ENCODE data around the gene SLC1A3. TPM values are rescaled to one million over a fixed set of nuclear protein-coding genes. Genes with fewer than 3 reads are reported as not detected.

The SLC1A3 gene
- total RNA-seq, 2 donors from 2014 or later = 10.5 to 12.7 TPM

DNA sequence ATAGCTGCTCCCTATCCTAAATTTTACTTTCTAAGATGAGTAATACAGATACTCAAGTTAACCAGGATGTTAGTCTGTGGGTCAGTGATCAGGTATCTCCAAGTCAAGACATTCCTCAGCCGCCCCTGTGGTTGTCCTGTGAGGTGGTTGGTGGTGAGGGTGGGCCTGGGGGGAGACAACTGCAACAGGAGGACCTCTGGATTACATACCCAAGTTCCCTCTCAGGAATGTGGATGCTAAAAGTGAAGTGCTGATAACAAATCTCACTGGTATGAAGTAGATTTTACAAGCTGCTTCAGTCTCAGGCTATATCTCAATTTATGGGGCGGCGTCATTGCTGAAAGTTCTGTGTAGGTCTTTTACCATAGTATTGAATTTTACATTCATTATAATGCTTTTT is 38.3 kb downstream of the SLC1A3 start:
- intact Hi-C loops (cut with DNase I) = no loop called here
- Histone ChIP-seq H3K27ac (no peak overlapping the region), H3K4me3 (no peak overlapping the region), H3K4me1 (replicated peaks) (no peaks in the 10 kb centered on the region), H3K9me3 (no peaks in the 10 kb centered on the region), H3K27me3 (replicated peaks; ENCODE audit: insufficient read depth) (no peaks in the 10 kb centered on the region), H3K36me3 (no peaks in the 10 kb centered on the region)
- 83% methylated on average over 3 of the region's 3 CpGs for WGBS
- TF ChIP-seq, protein P1, sequence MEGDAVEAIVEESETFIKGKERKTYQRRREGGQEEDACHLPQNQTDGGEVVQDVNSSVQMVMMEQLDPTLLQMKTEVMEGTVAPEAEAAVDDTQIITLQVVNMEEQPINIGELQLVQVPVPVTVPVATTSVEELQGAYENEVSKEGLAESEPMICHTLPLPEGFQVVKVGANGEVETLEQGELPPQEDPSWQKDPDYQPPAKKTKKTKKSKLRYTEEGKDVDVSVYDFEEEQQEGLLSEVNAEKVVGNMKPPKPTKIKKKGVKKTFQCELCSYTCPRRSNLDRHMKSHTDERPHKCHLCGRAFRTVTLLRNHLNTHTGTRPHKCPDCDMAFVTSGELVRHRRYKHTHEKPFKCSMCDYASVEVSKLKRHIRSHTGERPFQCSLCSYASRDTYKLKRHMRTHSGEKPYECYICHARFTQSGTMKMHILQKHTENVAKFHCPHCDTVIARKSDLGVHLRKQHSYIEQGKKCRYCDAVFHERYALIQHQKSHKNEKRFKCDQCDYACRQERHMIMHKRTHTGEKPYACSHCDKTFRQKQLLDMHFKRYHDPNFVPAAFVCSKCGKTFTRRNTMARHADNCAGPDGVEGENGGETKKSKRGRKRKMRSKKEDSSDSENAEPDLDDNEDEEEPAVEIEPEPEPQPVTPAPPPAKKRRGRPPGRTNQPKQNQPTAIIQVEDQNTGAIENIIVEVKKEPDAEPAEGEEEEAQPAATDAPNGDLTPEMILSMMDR (IDR thresholded peaks at IDR 0.05) = no peak
- TF ChIP-seq POLR2AphosphoS5 (IDR thresholded peaks at IDR 0.05) (no peak), POLR2A (IDR thresholded peaks at IDR 0.05) (no peak)
- DNase-seq (ENCODE audit: low spot score) = no peak

DNA sequence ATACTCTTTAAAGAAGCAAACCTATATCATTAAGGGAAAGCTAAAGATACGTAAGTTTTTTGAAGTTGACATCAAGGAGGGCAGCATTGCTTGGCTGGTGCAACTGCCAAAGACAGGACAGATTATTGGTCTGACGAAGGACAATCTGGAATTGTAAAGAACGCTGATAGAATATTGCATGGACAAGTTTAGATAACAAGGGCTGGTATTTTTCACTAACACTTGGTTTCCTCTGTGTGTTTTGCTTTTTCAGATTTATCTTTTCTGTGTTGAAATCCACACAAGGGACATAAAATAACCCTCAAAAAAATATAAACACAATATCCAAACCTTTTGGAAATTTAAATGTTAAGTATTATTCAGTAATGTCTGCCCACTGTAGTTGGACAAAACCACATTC is 39.7 kb downstream of the SLC1A3 start:
- no peaks in the 10 kb centered on the region for H3K36me3 ChIP-seq

DNA sequence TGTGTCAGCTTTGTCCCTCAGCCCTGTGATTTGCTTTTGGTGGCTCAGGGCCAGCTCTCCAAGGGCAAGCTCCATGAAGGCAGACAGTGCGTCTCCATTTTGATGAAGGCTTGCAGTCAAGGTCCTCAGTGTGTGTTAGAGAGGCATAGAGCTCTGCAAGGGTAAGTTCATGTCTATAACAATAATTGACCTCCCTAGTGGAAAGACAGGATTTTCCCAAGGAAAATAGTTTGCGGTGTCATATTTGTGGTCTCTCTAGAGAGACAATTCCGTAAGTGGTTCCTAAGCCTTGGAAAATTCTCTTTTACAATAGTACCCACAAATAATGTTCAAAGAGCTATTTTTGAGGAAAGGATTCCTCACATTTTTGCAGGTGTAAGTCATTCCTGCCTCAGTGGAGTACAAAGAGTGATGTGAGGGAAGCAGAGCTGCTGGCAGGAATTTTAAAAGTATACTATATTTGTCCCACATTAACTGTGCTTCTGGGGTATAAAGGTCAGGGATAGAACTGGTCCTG is 40.2 kb downstream of the SLC1A3 start:
- H3K4me1 ChIP-seq (replicated peaks) = no peaks in the 10 kb centered on the region
- 94% methylated on average over 3 of the region's 3 CpGs for WGBS
- H3K27me3 ChIP-seq (replicated peaks; ENCODE audit: insufficient read depth) = no peaks in the 10 kb centered on the region
- H3K4me3 ChIP-seq = no peak overlapping the region
- H3K27ac ChIP-seq = no peak overlapping the region
- DNase-seq (ENCODE audit: low spot score) = no peak
- H3K36me3 ChIP-seq = no peaks in the 10 kb centered on the region
- H3K9me3 ChIP-seq = no peaks in the 10 kb centered on the region
- intact Hi-C loops (cut with DNase I) = no loop called here
- TF ChIP-seq, protein P1 (IDR thresholded peaks at IDR 0.05) = no peak
- TF ChIP-seq POLR2AphosphoS5 (IDR thresholded peaks at IDR 0.05) (no peak), POLR2A (IDR thresholded peaks at IDR 0.05) (no peak)

More for the DNA sequence above, 39.7 kb downstream of the SLC1A3 start:
- TF ChIP-seq, protein P1 (IDR thresholded peaks at IDR 0.05) = no peak
- TF ChIP-seq POLR2A (IDR thresholded peaks at IDR 0.05) = no peak
- TF ChIP-seq POLR2AphosphoS5 (IDR thresholded peaks at IDR 0.05) = no peak
- Histone ChIP-seq H3K9me3 (no peaks in the 10 kb centered on the region), H3K27me3 (replicated peaks; ENCODE audit: insufficient read depth) (no peaks in the 10 kb centered on the region), H3K4me3 (no peak overlapping the region), H3K4me1 (replicated peaks) (no peaks in the 10 kb centered on the region), H3K27ac (no peak overlapping the region)
- DNase-seq (ENCODE audit: low spot score) = no peak
- WGBS = 89% methylated on average over 3 of the region's 3 CpGs
- intact Hi-C loops (cut with DNase I) = no loop called here

GRCh38 chr5:36647046-36647445 is 40.6 kb downstream of the SLC1A3 start:
- intact Hi-C loops (cut with DNase I) = no loop called here
- Histone ChIP-seq H3K9me3 (no peaks in the 10 kb centered on the region), H3K4me1 (replicated peaks) (no peaks in the 10 kb centered on the region), H3K36me3 (no peaks in the 10 kb centered on the region), H3K27ac (no peak overlapping the region), H3K4me3 (no peak overlapping the region), H3K27me3 (replicated peaks; ENCODE audit: insufficient read depth) (no peaks in the 10 kb centered on the region)
- TF ChIP-seq POLR2A (IDR thresholded peaks at IDR 0.05) = no peak
- TF ChIP-seq POLR2AphosphoS5 (IDR thresholded peaks at IDR 0.05) = no peak
- TF ChIP-seq, protein P1 (IDR thresholded peaks at IDR 0.05) = no peak
- DNase-seq (ENCODE audit: low spot score) = no peak

DNA sequence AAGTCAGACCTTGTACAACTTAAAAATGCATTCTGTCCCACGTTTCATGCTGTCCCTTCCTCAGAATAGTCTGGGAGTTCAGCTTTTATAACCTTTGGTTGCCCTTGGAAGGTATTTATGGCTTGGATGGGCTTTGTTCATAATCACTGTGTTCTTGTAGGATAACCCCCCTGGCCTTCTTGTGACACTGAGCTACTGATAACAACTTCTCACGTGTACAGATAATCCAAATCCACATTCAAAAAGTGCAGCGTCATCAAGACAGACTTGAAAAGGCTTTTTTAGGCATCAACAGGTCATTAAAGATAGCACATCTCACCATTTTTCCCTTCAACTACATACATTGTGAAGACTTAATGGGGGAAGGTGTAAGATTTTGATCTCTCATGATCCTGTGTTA is 42.0 kb downstream of the SLC1A3 start:
- TF ChIP-seq POLR2AphosphoS5 (IDR thresholded peaks at IDR 0.05) = no peak
- TF ChIP-seq, protein P1 (IDR thresholded peaks at IDR 0.05) = no peak
- TF ChIP-seq POLR2A (IDR thresholded peaks at IDR 0.05) = no peak
- 73% methylated on average over 3 of the region's 3 CpGs for WGBS
- no peak overlapping the region for H3K4me3 ChIP-seq
- H3K36me3 ChIP-seq = no peaks in the 10 kb centered on the region
- H3K27me3 ChIP-seq (replicated peaks; ENCODE audit: insufficient read depth) = no peaks in the 10 kb centered on the region
- intact Hi-C loops (cut with DNase I) = no loop called here
- no peak for DNase-seq (ENCODE audit: low spot score)
- no peaks in the 10 kb centered on the region for H3K9me3 ChIP-seq
- H3K27ac ChIP-seq = no peak overlapping the region
- H3K4me1 ChIP-seq (replicated peaks) = no peaks in the 10 kb centered on the region

All from prostate gland (tissue), 2 donors.